K562 (cell line): ENCODE data around the gene MYMK. TPM values are rescaled to one million over a fixed set of nuclear protein-coding genes. Genes with fewer than 3 reads are reported as not detected.

ENCODE experiments used
- EGR1 ChIP-seq: fragments of 450-650 bp; conservative IDR thresholded peaks from 2 replicates; pipeline ENCODE4 v1.6.1; 2017; ENCODE audit warnings: mild to moderate bottlenecking
- TAF15 ChIP-seq: fragments of 200-400 bp; formaldehyde crosslinking; IDR thresholded peaks from 2 replicates; pipeline ENCODE4 v1.6.1; 2017; ENCODE audit warnings: mild to moderate bottlenecking, low read depth, low read length, moderate library complexity
- TFAM ChIP-seq: fragments of 250-450 bp; sonication (Bioruptor Pico); conservative IDR thresholded peaks from 2 replicates; pipeline ENCODE4 v1.5.0; 2021; ENCODE audit warnings: mild to moderate bottlenecking, moderate library complexity
- ZNF668 ChIP-seq: fragments of 250-450 bp; sonication (Bioruptor Pico); IDR thresholded peaks from 2 replicates; pipeline ENCODE4 v1.8.0; 2022; ENCODE audit warnings: mild to moderate bottlenecking, inconsistent platforms
- polyA plus RNA-seq, 8 experiments: library from polyadenylated mRNA; depleted of rRNA in 4 of 8; stranded (reverse) in 5 of 8; unstranded in 3 of 8; fragments of >200 nt; fragmentation: Nextera tagmentation in 2 of 8; fragmentation: Illumina TruSeq in 1 of 8; extraction: Ambion mirVana in 2 of 8; extraction: Trizol in 1 of 8; gene quantifications; 2 replicates each; pipeline versions ENCODE4 v1.2.1 to v1.2.3, GENCODE V29; 2011 to 2014; ENCODE audit warnings: inconsistent platforms in 1 of 8, missing spikeins in 1 of 8
- total RNA-seq, 7 experiments: library from RNA; depleted of rRNA in 6 of 7; stranded (reverse); fragments of >200 nt in 6 of 7; fragmentation: Illumina TruSeq in 2 of 7; extraction: Trizol in 2 of 7; gene quantifications; 2 replicates each; pipeline versions ENCODE4 v1.2.1 to v1.2.3, GENCODE V29; 2011 to 2021; ENCODE audit warnings: low replicate concordance in 1 of 7
- TF ChIP-seq, protein P1 (sequence below): fragments of 200-800 bp; sonication (Bioruptor generic); IDR thresholded peaks from 2 replicates; pipeline ENCODE4 v1.6.1; 2017; ENCODE audit warnings: missing genetic modification characterization, missing compliant biosample characterization
- TF ChIP-seq, protein P2 (sequence below): fragments of 450-650 bp; IDR thresholded peaks from 2 replicates; pipeline ENCODE4 v1.6.1; 2016; ENCODE audit warnings: missing biosample characterization, missing genetic modification characterization
- TF ChIP-seq, protein P3 (sequence below): fragments of 250-450 bp; sonication (Bioruptor Pico); IDR thresholded peaks from 2 replicates; pipeline ENCODE4 v1.4.0; 2020; ENCODE audit warnings: mild to moderate bottlenecking, moderate library complexity
- TF ChIP-seq, protein P4 (sequence below): fragments of 250-450 bp; sonication (Bioruptor Pico); IDR thresholded peaks from 2 replicates; pipeline ENCODE4 v1.8.0; 2021; ENCODE audit warnings: mild to moderate bottlenecking, moderate library complexity
- TF ChIP-seq, protein P5 (sequence below): sonication (generic); formaldehyde crosslinking; IDR thresholded peaks from 2 replicates; pipeline ENCODE4 v1.8.0; 2022; ENCODE audit warnings: missing genetic modification reagents, mild to moderate bottlenecking, borderline replicate concordance

Gene MYMK
- total and polyA plus RNA-seq, 9 of the 15 experiments (the other 6 are each of a cell fraction or from before 2014, with no cell fraction given) = not detected

- TF ChIP-seq, protein P1, sequence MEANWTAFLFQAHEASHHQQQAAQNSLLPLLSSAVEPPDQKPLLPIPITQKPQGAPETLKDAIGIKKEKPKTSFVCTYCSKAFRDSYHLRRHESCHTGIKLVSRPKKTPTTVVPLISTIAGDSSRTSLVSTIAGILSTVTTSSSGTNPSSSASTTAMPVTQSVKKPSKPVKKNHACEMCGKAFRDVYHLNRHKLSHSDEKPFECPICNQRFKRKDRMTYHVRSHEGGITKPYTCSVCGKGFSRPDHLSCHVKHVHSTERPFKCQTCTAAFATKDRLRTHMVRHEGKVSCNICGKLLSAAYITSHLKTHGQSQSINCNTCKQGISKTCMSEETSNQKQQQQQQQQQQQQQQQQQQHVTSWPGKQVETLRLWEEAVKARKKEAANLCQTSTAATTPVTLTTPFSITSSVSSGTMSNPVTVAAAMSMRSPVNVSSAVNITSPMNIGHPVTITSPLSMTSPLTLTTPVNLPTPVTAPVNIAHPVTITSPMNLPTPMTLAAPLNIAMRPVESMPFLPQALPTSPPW (CRISPR knock-in tag) = no peak
- no peak for TF ChIP-seq TAF15
- TF ChIP-seq, protein P2, sequence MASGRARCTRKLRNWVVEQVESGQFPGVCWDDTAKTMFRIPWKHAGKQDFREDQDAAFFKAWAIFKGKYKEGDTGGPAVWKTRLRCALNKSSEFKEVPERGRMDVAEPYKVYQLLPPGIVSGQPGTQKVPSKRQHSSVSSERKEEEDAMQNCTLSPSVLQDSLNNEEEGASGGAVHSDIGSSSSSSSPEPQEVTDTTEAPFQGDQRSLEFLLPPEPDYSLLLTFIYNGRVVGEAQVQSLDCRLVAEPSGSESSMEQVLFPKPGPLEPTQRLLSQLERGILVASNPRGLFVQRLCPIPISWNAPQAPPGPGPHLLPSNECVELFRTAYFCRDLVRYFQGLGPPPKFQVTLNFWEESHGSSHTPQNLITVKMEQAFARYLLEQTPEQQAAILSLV (tag) = no peak
- no peak for TF ChIP-seq ZNF668 (CRISPR knock-in tag)
- TF ChIP-seq, protein P3, sequence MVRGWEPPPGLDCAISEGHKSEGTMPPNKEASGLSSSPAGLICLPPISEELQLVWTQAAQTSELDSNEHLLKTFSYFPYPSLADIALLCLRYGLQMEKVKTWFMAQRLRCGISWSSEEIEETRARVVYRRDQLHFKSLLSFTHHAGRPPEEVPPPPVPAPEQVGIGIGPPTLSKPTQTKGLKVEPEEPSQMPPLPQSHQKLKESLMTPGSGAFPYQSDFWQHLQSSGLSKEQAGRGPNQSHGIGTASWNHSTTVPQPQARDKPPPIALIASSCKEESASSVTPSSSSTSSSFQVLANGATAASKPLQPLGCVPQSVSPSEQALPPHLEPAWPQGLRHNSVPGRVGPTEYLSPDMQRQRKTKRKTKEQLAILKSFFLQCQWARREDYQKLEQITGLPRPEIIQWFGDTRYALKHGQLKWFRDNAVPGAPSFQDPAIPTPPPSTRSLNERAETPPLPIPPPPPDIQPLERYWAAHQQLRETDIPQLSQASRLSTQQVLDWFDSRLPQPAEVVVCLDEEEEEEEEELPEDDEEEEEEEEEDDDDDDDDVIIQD (CRISPR knock-in tag) = no peak
- no peak for TF ChIP-seq TFAM (CRISPR knock-in tag)
- TF ChIP-seq, protein P4, sequence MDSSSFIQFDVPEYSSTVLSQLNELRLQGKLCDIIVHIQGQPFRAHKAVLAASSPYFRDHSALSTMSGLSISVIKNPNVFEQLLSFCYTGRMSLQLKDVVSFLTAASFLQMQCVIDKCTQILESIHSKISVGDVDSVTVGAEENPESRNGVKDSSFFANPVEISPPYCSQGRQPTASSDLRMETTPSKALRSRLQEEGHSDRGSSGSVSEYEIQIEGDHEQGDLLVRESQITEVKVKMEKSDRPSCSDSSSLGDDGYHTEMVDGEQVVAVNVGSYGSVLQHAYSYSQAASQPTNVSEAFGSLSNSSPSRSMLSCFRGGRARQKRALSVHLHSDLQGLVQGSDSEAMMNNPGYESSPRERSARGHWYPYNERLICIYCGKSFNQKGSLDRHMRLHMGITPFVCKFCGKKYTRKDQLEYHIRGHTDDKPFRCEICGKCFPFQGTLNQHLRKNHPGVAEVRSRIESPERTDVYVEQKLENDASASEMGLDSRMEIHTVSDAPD (CRISPR knock-in tag) = no peak
- TF ChIP-seq EGR1 = no peak
- TF ChIP-seq, protein P5, sequence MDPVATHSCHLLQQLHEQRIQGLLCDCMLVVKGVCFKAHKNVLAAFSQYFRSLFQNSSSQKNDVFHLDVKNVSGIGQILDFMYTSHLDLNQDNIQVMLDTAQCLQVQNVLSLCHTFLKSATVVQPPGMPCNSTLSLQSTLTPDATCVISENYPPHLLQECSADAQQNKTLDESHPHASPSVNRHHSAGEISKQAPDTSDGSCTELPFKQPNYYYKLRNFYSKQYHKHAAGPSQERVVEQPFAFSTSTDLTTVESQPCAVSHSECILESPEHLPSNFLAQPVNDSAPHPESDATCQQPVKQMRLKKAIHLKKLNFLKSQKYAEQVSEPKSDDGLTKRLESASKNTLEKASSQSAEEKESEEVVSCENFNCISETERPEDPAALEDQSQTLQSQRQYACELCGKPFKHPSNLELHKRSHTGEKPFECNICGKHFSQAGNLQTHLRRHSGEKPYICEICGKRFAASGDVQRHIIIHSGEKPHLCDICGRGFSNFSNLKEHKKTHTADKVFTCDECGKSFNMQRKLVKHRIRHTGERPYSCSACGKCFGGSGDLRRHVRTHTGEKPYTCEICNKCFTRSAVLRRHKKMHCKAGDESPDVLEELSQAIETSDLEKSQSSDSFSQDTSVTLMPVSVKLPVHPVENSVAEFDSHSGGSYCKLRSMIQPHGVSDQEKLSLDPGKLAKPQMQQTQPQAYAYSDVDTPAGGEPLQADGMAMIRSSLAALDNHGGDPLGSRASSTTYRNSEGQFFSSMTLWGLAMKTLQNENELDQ = no peak
Measured at GRCh38 chr9:133525677-133526076, 918 bp upstream of the MYMK start (continued).
